AG09319 (cell line): ENCODE results near the gene TAOK2.

Experiments
- DNase-seq: peaks from one replicate; pipeline ENCODE4 v3.0.0-alpha.2; 2010; ENCODE audit warnings: low read depth; ENCODE audit errors: extremely low read depth
- CTCF ChIP-seq: IDR thresholded peaks from 2 replicates; pipeline ENCODE4 v1.5.1; 2011; ENCODE audit warnings: low read depth, mild to moderate bottlenecking, inconsistent platforms, low read length, moderate library complexity

TAOK2 gene

DNA sequence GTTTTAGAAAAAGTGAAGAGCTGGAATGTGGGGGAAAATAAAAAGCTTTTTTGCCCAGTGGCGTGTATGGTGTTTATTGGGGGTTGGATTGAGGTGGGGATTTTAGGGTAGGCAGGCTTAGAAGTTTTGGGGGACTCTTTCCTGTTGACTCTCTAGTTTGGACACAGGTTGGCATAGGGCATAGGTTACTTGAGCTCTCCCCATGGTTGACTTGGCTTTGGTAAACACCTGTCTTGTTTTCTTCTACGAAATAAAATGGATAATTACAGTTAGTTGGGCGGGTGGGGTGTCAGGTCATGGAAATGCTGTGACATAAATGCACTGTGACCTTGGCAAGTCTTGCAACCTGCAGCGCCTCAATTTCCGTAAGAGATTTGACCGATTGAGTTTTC is 680 bp upstream of the TAOK2 start:
- TF ChIP-seq CTCF: no peak
- no peak for DNase-seq

- no peak for TF ChIP-seq CTCF
- DNase-seq: no peak
Measured at GRCh38 chr16:29974291-29975133, 844 bp downstream of the TAOK2 start.

DNA sequence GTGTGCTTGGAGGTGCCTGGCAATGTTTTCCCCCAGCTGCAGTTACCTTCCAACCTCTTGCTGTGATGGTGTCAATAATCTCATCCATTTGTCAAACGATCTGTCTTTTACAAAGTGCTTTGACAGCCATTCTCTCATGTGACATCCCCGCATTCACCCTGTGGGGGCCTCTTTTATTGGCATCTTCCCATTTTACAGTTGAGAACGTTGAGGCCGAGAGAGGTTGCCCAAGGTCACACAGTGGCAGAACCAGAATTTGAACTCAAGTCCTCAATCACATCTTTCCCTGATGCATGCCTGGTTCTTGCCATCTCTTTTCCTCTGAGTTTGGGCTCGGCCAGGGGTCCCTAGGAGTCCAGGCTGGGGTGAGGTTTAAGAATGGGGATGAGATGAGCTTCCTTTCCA is 1.5 kb downstream of the TAOK2 start:
- no peak for DNase-seq
- no peak for TF ChIP-seq CTCF

DNA sequence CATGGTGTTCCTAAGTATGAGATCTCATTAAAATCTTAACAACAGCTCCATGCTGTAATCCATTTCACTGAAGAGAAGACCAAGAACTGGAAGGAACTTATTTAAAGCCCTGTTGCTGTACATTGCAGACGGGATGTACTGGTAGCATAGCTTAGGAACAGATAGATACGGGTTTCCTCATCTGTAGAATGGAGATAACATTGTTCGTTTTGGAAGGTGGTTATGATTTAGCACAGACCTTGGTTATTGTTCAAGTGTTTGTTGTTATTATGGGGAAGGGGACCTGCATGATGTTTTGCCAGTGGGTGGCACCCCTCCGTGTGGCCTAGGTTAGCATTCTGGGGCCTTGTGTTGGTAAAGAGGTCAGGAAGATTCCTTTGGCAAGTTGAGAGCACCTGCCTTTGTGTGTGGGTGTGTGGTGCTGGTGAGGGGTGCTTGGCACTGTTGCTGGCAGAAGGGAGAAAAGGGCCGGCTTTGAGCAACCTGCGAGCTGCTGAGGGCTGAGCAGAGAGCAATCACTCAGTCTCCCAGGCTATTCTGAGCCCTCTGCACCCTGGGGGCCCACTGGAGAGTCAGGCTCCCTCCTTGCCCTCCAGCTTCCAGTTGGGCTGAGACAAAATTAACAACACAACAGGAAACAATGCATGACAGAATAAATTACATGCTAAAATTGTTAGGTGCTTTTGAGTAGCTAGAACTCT is 2.3 kb downstream of the TAOK2 start:
- TF ChIP-seq CTCF: no peak
- DNase-seq: no peak

GRCh38 chr16:29977063-29977825 is 3.6 kb downstream of the TAOK2 start:
- DNase-seq: no peak
- TF ChIP-seq CTCF: no peak

DNA sequence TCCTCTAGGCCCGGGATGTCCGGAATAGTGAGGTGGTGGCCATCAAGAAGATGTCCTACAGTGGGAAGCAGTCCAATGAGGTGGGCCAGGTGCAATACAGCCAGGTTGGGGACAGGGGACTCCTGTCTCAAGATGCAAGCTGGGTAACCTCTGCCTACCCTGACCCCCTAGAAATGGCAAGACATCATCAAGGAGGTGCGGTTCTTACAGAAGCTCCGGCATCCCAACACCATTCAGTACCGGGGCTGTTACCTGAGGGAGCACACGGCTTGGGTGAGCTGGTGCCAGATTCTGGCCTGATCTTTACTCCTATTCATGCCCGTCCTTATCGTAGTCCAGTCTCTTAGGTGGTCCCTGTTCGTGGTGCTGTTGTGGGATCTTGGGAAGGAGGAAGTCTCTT is 4.4 kb downstream of the TAOK2 start:
- no peak for DNase-seq
- no peak for TF ChIP-seq CTCF
